SK-N-SH (cell line): ENCODE measurements around the gene ATP2B3. TPM values are rescaled to one million over a fixed set of nuclear protein-coding genes. Genes with fewer than 3 reads are reported as not detected.

Experiments
- CTCF ChIA-PET: fragments of 300-600, 350-600 bp; formaldehyde crosslinking; extraction: SDS; loops from one replicate; lab custom pipeline; 2021; lab: Yijun Ruan, JAX
- POLR2A ChIA-PET: fragments of 350-600 bp; sonication (Branson Sonifier 250); formaldehyde crosslinking; extraction: SDS; loops from one replicate; lab custom pipeline; 2020; ENCODE audit warnings: antibody characterized with exemption, inconsistent platforms; lab: Yijun Ruan, JAX
- DNase-seq: peaks from one replicate; pipeline ENCODE4 v3.0.0; 2012
- H2AFZ ChIP-seq: fragments of 200-600 bp; sonication (generic); 2 replicates; pipeline ENCODE4 v1.8.1; 2016; ENCODE audit warnings: antibody characterized with exemption, mild to moderate bottlenecking, low read depth
- H3F3A ChIP-seq: fragments of 200-600 bp; sonication (generic); replicated peaks from 2 replicates; pipeline ENCODE3; 2016; ENCODE audit warnings: antibody characterized with exemption, mild to moderate bottlenecking; ENCODE audit not compliant: insufficient read depth
- H3K27ac ChIP-seq, 2 experiments: fragments of 200-500 bp in 1 of 2; fragments of 200-600 bp in 1 of 2; sonication (Bioruptor generic) in 1 of 2; sonication (generic), shearing (Covaris generic) in 1 of 2; 2 replicates each; pipeline versions ENCODE4 v1.5.1 to v1.6.1; 2014 to 2016; ENCODE audit warnings: low read depth in 2 of 2, inconsistent platforms in 1 of 2, low read length in 1 of 2, mild to moderate bottlenecking in 1 of 2, mixed read lengths in 1 of 2
- H3K27me3 ChIP-seq: fragments of 200-600 bp; sonication (generic), shearing (Covaris generic); 2 replicates; pipeline ENCODE4 v1.6.1; 2016; ENCODE audit warnings: mixed run types; ENCODE audit not compliant: insufficient read depth
- H3K36me3 ChIP-seq, 2 experiments: fragments of 200-500 bp in 1 of 2; fragments of 200-600 bp in 1 of 2; sonication (Bioruptor generic) in 1 of 2; sonication (generic) in 1 of 2; replicated peaks in 1 of 2; 2 replicates each; pipeline versions ENCODE3 to v1.5.1; 2014 to 2016; ENCODE audit warnings: low read length in 1 of 2, mild to moderate bottlenecking in 1 of 2; ENCODE audit not compliant: insufficient read depth in 2 of 2, control insufficient read depth in 1 of 2
- H3K4me1 ChIP-seq, 2 experiments: fragments of 200-500 bp in 1 of 2; fragments of 200-600 bp in 1 of 2; sonication (Bioruptor generic) in 1 of 2; sonication (generic), shearing (Covaris generic) in 1 of 2; 2 replicates each; pipeline versions ENCODE4 v1.5.1 to v1.6.1; 2014 to 2016; ENCODE audit warnings: low read depth in 1 of 2, low read length in 1 of 2, mixed run types in 1 of 2; ENCODE audit not compliant: insufficient read depth in 2 of 2, control insufficient read depth in 1 of 2
- H3K4me2 ChIP-seq: fragments of 200-600 bp; sonication (generic), shearing (Covaris generic); 2 replicates; pipeline ENCODE4 v1.6.1; 2017; ENCODE audit warnings: mixed run types
- H3K4me3 ChIP-seq, 2 experiments: fragments of 200-500 bp in 1 of 2; fragments of 200-600 bp in 1 of 2; sonication (Bioruptor generic) in 1 of 2; sonication (generic), shearing (Covaris generic) in 1 of 2; 2 replicates each; pipeline versions ENCODE4 v1.5.1 to v1.8.1; 2014 to 2016; ENCODE audit warnings: low read depth in 2 of 2, inconsistent platforms in 1 of 2, low read length in 1 of 2, mild to moderate bottlenecking in 1 of 2, mixed read lengths in 1 of 2, moderate library complexity in 1 of 2
- H3K79me2 ChIP-seq: fragments of 200-600 bp; sonication (generic); 2 replicates; pipeline ENCODE4 v1.8.1; 2017; ENCODE audit warnings: mild to moderate bottlenecking; ENCODE audit not compliant: insufficient read depth
- H3K9ac ChIP-seq: fragments of 200-600 bp; sonication (generic); 2 replicates; pipeline ENCODE4 v1.6.1; 2017; ENCODE audit warnings: mixed run types
- H3K9me2 ChIP-seq: fragments of 200-600 bp; sonication (generic); 2 replicates; pipeline ENCODE4 v1.6.1; 2017; ENCODE audit warnings: mixed run types
- H3K9me3 ChIP-seq: fragments of 200-600 bp; sonication (generic); 2 replicates; pipeline ENCODE4 v1.6.1; 2017; ENCODE audit warnings: mixed run types, mild to moderate bottlenecking, moderate library complexity
- H4K20me1 ChIP-seq: fragments of 200-600 bp; sonication (generic); 2 replicates; pipeline ENCODE4 v1.6.1; 2017; ENCODE audit warnings: mild to moderate bottlenecking, mixed run types; ENCODE audit not compliant: insufficient read depth
- FOXJ3 ChIP-seq: sonication (generic); formaldehyde crosslinking; IDR thresholded peaks from 2 replicates; pipeline ENCODE4 v1.5.1; 2020; ENCODE audit warnings: mild to moderate bottlenecking, missing genetic modification reagents
- GABPA ChIP-seq: IDR thresholded peaks from 2 replicates; pipeline ENCODE4 v1.4.0; 2012; ENCODE audit warnings: low read depth, mild to moderate bottlenecking
- JUND ChIP-seq: IDR thresholded peaks from 2 replicates; pipeline ENCODE4 v1.4.0; 2012
- MEF2A ChIP-seq: IDR thresholded peaks from 2 replicates; pipeline ENCODE4 v1.4.0; 2012; ENCODE audit warnings: low read depth, borderline replicate concordance
- NRF1 ChIP-seq: IDR thresholded peaks from 2 replicates; pipeline ENCODE4 v1.6.1; 2012; ENCODE audit warnings: low read depth, mild to moderate bottlenecking, low read length
- POLR2AphosphoS5 ChIP-seq: IDR thresholded peaks from 2 replicates; pipeline ENCODE4 v1.6.1; 2012; ENCODE audit warnings: low read depth, low read length
- RAD21 ChIP-seq: IDR thresholded peaks from 2 replicates; pipeline ENCODE4 v1.6.1; 2012; ENCODE audit warnings: mild to moderate bottlenecking, low read length
- RCOR1 ChIP-seq: fragments of 150-350 bp; IDR thresholded peaks from 2 replicates; pipeline ENCODE4 v1.6.1; 2017; ENCODE audit warnings: antibody characterized with exemption, low read length
- RXRA ChIP-seq: IDR thresholded peaks from 2 replicates; pipeline ENCODE4 v1.4.0; 2012; ENCODE audit warnings: low read depth, mild to moderate bottlenecking, borderline replicate concordance
- SIN3A ChIP-seq: IDR thresholded peaks from 2 replicates; pipeline ENCODE4 v1.6.1; 2012; ENCODE audit warnings: low read depth, mild to moderate bottlenecking, low read length, moderate library complexity, borderline replicate concordance
- YY1 ChIP-seq: IDR thresholded peaks from 2 replicates; pipeline ENCODE4 v1.4.0; 2012; ENCODE audit warnings: low read depth, mild to moderate bottlenecking
- WGBS: methylation state at CpG from one replicate; pipeline ENCODE4 v1.1.6; 2017; ENCODE audit warnings: low lambda C conversion rate; 5-methylcytosine and 5-hydroxymethylcytosine counted together
- polyA plus RNA-seq, 3 experiments: library from polyadenylated mRNA; depleted of rRNA; stranded (reverse); fragments of >200 nt; gene quantifications; 2 replicates each; pipeline ENCODE4 v1.2.3, GENCODE V29; 2012
- TF ChIP-seq, protein P1 (sequence below): IDR thresholded peaks from 2 replicates; pipeline ENCODE4 v1.4.0; 2012; ENCODE audit warnings: low read depth
- TF ChIP-seq, protein P2 (sequence below): IDR thresholded peaks from 2 replicates; pipeline ENCODE4 v1.4.0; 2012; ENCODE audit warnings: low read depth, borderline replicate concordance
- TF ChIP-seq, protein P3 (sequence below): IDR thresholded peaks from 2 replicates; pipeline ENCODE4 v1.4.0; 2012; ENCODE audit warnings: low read depth, borderline replicate concordance
- TF ChIP-seq, protein P4 (sequence below): fragments of 150-350 bp; IDR thresholded peaks from 2 replicates; pipeline ENCODE4 v1.6.1; 2016; ENCODE audit warnings: mild to moderate bottlenecking, low read depth, low read length

The ATP2B3 gene
- polyA plus RNA-seq, 1 of the 3 experiments (the other 2 are of a cell fraction): 0.16 TPM

DNA sequence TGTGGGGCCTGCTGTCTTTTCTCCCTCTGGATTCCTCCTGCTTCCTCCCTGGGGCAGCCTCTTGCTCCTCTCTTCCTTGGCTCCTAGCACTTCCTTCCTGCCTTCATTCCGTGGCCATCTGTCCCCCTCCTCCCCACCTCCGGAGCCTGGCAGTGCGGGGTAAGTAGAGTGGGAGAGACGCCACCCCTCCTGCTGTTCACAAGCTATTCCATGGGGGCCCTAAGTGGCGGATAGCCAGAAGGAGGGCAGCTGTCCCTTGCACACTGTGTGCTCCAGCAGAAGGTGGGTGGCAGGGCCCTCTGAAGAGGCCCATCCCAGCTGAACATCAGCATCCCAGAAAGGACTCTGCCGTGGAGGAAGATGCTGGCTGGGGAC is 54.1 kb downstream of the ATP2B3 start:
- ChIA-PET CTCF (interaction anchor here (0.6 kb wide), 1 partner anchor 17 kb away, joined by 3 read pairs; no protein-coding TSS in a partner anchor), POLR2A (no interaction called here)
- WGBS: 42% methylated on average over 5 of the region's 6 CpGs
- Histone ChIP-seq H3K9me2 (no peaks in the 10 kb centered on the region), H3K79me2 (no peaks in the 10 kb centered on the region), H3K27ac (no peak overlapping the region), H3K9me3 (no peaks in the 10 kb centered on the region), H3K4me3 (no peak overlapping the region), H3K4me1 (peaks cover 0 to 5% of the 10 kb centered on the region in 2 experiments; a peak in 1 of 4 replicates), H3K36me3 (no peaks in the 10 kb centered on the region), H3F3A (no peaks in the 10 kb centered on the region), H3K27me3 (peaks cover 58% of the 10 kb centered on the region)
- no peak for TF ChIP-seq FOXJ3 (CRISPR knock-in tag)
- TF ChIP-seq YY1: no peak
- no peak for TF ChIP-seq JUND
- TF ChIP-seq, protein P1, sequence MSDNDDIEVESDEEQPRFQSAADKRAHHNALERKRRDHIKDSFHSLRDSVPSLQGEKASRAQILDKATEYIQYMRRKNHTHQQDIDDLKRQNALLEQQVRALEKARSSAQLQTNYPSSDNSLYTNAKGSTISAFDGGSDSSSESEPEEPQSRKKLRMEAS: no peak
- no peak for TF ChIP-seq RXRA
- TF ChIP-seq, protein P2, sequence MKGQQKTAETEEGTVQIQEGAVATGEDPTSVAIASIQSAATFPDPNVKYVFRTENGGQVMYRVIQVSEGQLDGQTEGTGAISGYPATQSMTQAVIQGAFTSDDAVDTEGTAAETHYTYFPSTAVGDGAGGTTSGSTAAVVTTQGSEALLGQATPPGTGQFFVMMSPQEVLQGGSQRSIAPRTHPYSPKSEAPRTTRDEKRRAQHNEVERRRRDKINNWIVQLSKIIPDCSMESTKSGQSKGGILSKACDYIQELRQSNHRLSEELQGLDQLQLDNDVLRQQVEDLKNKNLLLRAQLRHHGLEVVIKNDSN: no peak
- TF ChIP-seq RCOR1: no peak
- TF ChIP-seq MEF2A: no peak
- no peak for TF ChIP-seq GABPA
- TF ChIP-seq SIN3A: no peak
- TF ChIP-seq, all 33 proteins: peak for 0
- no peaks in the 10 kb centered on the region for H4K20me1 ChIP-seq
- no peak overlapping the region for H2AFZ ChIP-seq
- H3K9ac ChIP-seq: no peak overlapping the region
- H3K4me2 ChIP-seq: no peak overlapping the region
- DNase-seq: no peak

DNA sequence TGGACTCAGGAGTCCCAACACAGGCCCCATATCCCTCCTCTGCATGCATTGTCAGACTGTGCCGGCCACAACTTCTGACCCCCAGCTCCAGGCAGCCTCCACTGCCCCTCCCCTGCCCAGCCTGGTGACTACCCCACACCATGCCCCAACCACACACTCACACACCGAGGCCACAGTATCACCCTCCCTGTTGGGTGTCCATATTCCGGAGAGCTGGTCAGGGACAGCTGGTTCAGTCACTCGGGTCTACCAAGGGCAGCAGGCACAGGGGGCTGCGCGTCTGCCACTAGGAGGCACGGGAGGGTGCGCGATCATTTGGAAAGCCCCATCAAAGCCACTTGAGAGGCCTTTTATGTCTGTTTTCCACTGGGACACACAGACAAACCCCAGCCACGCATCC is 55.2 kb downstream of the ATP2B3 start:
- no peaks in the 10 kb centered on the region for H3K9me3 ChIP-seq
- H3K36me3 ChIP-seq: no peaks in the 10 kb centered on the region
- peaks cover 58% of the 10 kb centered on the region for H3K27me3 ChIP-seq
- no peaks in the 10 kb centered on the region for H4K20me1 ChIP-seq
- H3K4me3 ChIP-seq: no peak overlapping the region
- H3K79me2 ChIP-seq: no peaks in the 10 kb centered on the region
- DNase-seq: no peak
- H3K9me2 ChIP-seq: no peaks in the 10 kb centered on the region
- H3K4me2 ChIP-seq: no peak overlapping the region
- H3F3A ChIP-seq: no peaks in the 10 kb centered on the region
- no peak overlapping the region for H2AFZ ChIP-seq
- CTCF ChIA-PET: interaction anchor here (1.5 kb wide), 1 partner anchor 33 kb away, joined by 6 read pairs; no protein-coding TSS in a partner anchor
- no peak overlapping the region for H3K9ac ChIP-seq
- peaks cover 0 to 13% of the 10 kb centered on the region in 2 experiments; a peak in 1 of 4 replicates for H3K4me1 ChIP-seq
- TF ChIP-seq RAD21 (no peak), JUND (no peak), RXRA (no peak), NRF1 (no peak), POLR2AphosphoS5 (no peak), YY1 (no peak), GABPA (no peak)
- TF ChIP-seq, protein P3, sequence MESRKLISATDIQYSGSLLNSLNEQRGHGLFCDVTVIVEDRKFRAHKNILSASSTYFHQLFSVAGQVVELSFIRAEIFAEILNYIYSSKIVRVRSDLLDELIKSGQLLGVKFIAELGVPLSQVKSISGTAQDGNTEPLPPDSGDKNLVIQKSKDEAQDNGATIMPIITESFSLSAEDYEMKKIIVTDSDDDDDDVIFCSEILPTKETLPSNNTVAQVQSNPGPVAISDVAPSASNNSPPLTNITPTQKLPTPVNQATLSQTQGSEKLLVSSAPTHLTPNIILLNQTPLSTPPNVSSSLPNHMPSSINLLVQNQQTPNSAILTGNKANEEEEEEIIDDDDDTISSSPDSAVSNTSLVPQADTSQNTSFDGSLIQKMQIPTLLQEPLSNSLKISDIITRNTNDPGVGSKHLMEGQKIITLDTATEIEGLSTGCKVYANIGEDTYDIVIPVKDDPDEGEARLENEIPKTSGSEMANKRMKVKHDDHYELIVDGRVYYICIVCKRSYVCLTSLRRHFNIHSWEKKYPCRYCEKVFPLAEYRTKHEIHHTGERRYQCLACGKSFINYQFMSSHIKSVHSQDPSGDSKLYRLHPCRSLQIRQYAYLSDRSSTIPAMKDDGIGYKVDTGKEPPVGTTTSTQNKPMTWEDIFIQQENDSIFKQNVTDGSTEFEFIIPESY: no peak
- TF ChIP-seq, protein P4, sequence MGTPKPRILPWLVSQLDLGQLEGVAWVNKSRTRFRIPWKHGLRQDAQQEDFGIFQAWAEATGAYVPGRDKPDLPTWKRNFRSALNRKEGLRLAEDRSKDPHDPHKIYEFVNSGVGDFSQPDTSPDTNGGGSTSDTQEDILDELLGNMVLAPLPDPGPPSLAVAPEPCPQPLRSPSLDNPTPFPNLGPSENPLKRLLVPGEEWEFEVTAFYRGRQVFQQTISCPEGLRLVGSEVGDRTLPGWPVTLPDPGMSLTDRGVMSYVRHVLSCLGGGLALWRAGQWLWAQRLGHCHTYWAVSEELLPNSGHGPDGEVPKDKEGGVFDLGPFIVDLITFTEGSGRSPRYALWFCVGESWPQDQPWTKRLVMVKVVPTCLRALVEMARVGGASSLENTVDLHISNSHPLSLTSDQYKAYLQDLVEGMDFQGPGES: no peak
- TF ChIP-seq, all 33 proteins: peak for 0
- WGBS: 45% methylated on average over 7 of the region's 10 CpGs
- POLR2A ChIA-PET: no interaction called here
- H3K27ac ChIP-seq: no peak overlapping the region
